ENCODE results near the gene MUC20.

Gene MUC20

DNA sequence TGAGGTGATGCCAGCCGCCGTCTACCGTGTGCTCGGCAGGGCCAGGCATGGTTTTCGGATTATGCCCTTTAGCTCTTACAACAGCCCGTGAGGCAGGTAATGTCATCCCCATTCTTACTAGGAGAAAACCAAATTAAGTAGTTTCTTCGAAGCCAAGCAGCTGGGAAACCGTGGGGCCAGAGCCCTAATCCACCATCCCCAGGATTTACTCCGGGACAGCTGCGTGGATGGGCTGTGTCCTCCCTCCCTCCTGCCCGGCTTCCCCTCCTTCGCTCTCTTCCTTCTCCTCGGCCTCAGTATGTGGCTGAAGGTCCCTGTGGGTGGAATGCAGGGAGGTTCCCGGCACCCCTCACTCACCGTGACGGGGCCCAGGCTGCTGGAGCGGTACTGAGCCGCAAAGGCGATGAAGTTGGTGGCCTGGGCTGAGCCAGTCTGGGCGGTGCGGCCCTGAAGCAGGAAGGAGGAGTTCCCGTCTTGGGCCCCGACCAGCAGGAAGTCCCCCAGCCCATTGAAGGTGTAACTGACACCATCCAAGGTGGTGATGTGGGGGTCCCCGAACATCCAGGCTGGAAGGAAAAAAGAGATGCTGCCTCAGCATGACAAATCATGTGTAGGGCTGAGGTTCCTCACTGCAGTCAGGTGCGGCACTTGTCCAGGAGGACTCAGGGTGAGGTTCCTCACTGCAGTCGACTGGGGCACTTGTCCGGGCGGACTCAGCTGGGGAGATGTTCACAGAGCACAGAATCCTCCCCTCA is 42.5 kb downstream of the MUC20 start:
- TF ChIP-seq ZFX (IDR thresholded peaks at IDR 0.05) = no peak
- TF ChIP-seq, protein P1, sequence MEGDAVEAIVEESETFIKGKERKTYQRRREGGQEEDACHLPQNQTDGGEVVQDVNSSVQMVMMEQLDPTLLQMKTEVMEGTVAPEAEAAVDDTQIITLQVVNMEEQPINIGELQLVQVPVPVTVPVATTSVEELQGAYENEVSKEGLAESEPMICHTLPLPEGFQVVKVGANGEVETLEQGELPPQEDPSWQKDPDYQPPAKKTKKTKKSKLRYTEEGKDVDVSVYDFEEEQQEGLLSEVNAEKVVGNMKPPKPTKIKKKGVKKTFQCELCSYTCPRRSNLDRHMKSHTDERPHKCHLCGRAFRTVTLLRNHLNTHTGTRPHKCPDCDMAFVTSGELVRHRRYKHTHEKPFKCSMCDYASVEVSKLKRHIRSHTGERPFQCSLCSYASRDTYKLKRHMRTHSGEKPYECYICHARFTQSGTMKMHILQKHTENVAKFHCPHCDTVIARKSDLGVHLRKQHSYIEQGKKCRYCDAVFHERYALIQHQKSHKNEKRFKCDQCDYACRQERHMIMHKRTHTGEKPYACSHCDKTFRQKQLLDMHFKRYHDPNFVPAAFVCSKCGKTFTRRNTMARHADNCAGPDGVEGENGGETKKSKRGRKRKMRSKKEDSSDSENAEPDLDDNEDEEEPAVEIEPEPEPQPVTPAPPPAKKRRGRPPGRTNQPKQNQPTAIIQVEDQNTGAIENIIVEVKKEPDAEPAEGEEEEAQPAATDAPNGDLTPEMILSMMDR (conservative IDR thresholded peaks at IDR 0.05) = no peak
- H3K27ac ChIP-seq = no peak overlapping the region

DNA sequence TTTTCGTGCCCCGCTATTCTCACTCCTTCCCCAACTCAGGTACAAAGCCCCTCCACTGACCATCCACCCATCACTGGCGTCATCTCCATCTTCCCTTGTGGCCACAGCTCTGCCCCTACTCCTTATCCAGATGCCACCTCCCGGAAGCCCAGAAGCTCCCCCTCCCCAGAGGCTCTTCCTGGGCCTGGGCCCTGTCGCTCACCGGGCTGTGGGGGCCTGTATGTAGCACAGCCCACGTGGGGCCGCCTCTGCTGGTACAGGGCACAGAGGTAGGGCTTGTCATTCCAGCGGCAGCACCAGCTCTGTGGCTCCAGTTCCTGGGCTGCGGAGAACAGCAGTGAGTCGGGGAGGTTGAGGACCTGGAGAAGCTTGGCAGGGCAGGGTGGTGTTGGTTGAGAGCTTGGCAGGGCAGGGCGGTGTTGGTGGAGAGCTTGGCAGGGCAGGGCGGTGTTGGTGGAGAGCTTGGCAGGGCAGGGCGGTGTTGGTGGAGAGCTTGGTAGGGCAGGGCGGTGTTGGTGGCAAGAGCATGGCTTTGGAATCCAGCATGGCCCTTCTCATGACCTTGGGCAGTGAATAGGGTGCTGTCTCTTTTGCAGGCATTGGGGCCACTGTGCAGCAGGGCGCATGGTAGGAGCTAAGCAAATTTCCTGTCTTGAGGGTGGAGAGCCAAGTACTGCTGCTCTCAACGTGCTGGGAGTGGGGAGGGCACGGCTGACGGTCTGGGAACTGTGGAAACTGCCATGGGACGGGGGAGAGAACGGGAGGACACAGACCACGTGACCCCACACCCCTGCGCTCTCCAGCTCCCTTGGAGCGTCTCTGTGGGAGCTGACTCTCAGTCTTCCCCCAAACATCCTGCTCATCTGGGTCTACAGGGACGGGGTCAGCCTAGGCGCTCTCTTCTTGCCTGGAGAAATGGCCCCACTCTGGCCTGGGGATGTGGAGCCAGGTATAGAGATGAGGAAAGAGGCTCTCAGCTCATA is 43.4 kb downstream of the MUC20 start:
- no peak overlapping the region for H3K27ac ChIP-seq
- TF ChIP-seq, protein P1 (conservative IDR thresholded peaks at IDR 0.05) = no peak
- no peak for TF ChIP-seq ZFX (IDR thresholded peaks at IDR 0.05)

DNA sequence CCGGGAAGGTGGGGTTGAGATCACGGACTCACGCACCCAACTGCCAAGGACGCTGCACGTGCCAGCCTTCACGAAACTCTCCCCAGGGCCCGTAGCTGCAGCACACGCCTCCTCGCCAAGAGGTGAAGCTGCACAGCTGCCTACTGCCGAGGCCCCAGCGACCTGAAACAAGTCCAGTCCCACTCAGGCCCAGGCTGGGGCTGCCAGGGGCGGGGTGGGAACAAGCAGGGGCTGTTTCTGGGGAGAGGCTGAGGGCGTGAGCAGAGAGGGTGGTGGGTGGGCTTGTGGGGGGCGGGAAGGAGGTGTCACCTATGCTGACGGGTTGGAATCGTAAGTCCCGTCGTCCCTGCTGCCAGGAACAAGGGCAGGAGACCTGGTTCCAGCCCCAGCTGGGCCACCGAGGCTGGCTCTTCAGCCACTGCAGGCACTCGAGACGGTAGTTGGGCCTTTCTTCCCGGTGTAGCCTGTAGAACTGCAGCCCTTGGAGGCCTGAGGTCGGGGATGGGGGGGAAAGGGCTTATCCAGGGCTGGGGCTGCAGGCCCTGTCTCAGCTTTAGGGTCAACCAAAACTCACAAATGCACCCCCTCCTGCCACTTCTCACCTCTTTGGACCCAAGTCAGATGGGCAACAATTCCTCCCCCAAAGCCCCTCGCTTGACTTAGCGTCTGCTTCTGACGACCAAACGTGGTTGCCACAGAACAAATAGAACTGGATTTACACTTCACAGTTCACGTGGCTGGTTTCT is 44.4 kb downstream of the MUC20 start:
- no peak overlapping the region for H3K27ac ChIP-seq
- TF ChIP-seq, protein P1 (conservative IDR thresholded peaks at IDR 0.05) = no peak
- no peak for TF ChIP-seq ZFX (IDR thresholded peaks at IDR 0.05)

DNA sequence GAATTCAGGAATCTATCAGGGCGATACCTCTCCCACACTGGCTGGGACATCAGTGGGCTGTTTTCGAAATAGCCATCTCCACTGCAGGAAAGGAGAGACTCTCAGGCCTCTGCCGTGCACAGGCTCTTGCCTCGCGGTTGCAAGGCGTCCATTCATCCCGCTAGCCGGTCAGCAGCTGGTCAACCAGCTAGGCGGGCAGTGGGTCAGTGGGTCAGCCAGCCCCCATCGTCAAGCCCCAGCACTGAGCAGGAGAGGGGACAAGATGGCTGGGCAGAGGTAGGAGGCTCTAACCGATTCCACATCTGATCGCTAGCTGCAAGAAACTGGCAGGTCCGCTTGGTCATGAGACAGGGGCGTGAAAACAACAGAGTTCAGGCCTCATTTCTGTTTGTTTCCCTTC is 45.9 kb downstream of the MUC20 start:
- H3K27ac ChIP-seq = no peak overlapping the region
- TF ChIP-seq, protein P1 (conservative IDR thresholded peaks at IDR 0.05) = no peak
- no peak for TF ChIP-seq ZFX (IDR thresholded peaks at IDR 0.05)

DNA sequence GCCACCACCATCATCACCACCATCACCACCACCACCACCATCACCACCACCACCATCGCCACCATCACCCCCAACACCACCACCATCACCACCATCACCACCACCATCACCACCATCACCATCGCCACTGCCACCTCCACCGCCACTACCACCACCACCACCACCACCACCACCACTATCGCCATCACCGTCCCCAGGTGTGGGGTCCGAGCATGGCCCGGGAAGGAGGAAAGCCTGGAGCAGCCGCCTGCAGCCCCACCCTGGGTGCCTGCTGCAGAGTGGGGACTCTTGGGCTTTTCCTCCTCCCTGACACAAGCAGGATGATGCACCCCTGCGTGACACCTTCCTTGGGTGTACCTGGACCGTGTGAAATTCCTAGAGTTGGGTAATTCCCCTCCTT is 47.0 kb downstream of the MUC20 start:
- no peak for TF ChIP-seq ZFX (IDR thresholded peaks at IDR 0.05)
- TF ChIP-seq, protein P1 (conservative IDR thresholded peaks at IDR 0.05) = no peak

DNA sequence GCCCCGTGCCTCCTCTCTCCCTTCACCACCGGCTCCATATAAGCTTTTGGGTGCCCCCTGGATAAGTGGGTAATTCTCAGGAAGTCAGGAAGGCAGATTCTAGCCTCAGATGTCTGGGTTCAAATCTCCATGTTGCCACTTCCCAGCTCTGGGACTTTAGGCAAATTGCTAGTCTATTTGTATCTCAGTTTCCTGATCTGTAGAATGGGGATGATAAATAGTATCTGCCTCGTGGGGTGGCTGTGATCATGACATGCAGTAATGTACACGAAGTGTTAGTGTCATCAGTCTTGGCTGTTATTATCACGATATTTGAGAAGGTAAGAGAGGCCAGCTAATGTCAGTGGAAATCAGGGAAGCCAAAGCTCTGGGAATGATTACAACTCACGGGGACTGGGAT is 47.6 kb downstream of the MUC20 start:
- no peak for TF ChIP-seq ZFX (IDR thresholded peaks at IDR 0.05)
- TF ChIP-seq, protein P1 (conservative IDR thresholded peaks at IDR 0.05) = no peak
- H3K27ac ChIP-seq = no peak overlapping the region

More for the DNA sequence above, 47.0 kb downstream of the MUC20 start:
- no peak overlapping the region for H3K27ac ChIP-seq
